Endometrial microvascular endothelial cells (primary cell): ENCODE results near the gene SYNDIG1. TPM values are rescaled to one million over a fixed set of nuclear protein-coding genes. Genes with fewer than 3 reads are reported as not detected.

Experiments
- in situ Hi-C: cut with HindIII; loops from 2 replicates; pipeline ENCODE4 v1.10.0; 2017; ENCODE audit warnings: low sequenced_read_pairs, low pct_unique_long_range_greater_than_20kb; ENCODE audit errors: inconsistent ontology term
- total RNA-seq: library from RNA; depleted of rRNA; stranded (reverse); fragments of >200 nt; gene quantifications from one replicate; pipeline ENCODE4 v1.2.3, GENCODE V29; 2015; ENCODE audit errors: inconsistent ontology term

SYNDIG1 gene
- total RNA-seq, 1 donor from 2014 or later, result not detected

DNA sequence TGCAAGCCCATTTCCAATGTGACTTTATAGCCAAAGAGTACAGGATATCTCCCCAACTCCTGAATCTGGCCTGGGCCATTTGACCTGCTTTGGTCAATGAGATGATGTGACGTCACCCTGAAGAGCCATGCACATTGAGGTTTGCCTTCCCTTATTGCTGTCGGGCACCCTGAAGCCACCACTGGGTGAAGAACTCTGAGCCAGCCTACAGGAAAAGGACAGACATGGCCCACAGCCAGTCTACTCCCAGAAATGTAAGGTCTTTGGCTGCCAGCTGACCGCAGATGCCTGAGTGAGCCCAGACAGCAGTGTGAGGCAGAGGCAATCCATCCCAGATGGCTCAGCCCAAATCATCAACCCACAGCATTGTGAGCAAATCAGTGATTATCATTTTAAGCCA is 3.7 kb upstream of the SYNDIG1 start:
- in situ Hi-C loops, result no loop called here

DNA sequence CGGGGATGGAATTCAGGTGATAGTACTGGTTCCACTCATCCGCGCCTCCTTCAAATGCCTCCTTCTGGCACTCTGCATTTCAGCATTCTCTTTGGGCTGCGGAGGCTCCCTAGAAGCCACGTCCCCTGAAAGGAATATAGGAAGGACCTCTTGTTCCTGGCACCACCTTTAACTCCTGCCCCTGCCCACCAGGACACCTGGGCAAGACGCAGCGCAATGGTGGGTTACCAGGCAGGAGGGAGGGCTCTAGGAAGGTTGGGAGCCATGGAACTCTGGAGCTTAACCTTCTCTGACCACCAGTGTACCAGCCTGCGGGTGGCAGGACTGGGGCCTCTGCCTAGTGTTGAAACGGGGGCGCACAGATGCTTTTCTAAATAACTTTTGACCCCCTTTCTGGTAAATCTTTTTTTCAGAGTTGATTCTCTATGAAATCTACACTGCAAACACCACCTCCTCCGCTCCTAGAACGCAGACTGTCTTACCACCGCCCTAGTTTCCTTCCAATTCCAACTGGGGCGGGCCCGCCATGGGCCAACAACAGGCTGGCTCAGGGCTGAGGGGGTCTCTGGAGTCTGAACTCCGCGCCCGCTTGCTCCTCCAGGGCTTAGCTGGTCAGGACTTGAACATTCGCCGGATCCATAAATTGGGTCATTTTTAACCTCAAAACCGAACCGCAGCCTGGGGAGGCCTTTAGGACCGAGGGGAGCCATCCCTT is 871 bp upstream of the SYNDIG1 start:
- in situ Hi-C loops, result no loop called here

DNA sequence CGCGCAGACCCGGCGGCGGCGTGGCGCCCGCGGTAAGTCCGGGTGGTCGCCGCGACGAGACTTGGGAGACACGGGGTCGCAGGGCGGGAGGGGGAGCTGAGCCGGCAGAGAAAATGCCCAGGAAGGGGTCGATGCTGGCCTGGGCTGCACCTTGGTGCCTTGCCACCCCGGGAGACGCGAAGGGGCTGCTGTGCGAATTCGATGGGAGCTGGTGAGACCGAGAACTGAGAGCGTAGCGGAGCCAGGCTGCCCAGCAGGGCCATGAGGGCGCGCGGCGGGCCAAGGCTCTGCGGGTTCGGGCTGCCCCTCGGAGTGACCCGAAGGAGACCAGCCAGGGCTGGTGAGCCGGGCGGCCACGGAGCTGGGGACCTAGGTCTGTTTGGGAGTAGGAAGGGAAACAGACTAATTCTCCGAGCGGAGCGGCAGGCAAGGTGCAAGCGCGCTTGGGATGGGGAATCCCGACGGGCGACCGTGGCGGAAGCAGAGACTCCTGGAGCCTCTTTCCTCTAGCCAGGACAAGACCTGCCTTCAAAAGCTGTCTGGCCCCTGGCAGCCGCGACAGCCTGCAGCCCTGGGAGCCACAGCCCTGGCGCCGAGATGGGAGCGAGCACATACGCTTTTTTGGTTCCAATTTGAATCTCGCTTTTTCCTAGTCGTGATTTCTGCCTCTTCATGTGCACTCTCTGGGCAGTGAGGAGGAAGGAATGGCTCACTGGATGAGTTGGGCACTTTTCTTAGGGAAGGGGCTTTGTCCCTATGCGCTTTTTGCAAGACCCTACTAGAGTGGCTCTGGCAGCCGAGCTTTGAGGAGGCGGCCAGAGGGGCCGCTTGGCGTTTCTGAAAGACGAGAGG is 691 bp downstream of the SYNDIG1 start:
- in situ Hi-C loops, result no loop called here

DNA sequence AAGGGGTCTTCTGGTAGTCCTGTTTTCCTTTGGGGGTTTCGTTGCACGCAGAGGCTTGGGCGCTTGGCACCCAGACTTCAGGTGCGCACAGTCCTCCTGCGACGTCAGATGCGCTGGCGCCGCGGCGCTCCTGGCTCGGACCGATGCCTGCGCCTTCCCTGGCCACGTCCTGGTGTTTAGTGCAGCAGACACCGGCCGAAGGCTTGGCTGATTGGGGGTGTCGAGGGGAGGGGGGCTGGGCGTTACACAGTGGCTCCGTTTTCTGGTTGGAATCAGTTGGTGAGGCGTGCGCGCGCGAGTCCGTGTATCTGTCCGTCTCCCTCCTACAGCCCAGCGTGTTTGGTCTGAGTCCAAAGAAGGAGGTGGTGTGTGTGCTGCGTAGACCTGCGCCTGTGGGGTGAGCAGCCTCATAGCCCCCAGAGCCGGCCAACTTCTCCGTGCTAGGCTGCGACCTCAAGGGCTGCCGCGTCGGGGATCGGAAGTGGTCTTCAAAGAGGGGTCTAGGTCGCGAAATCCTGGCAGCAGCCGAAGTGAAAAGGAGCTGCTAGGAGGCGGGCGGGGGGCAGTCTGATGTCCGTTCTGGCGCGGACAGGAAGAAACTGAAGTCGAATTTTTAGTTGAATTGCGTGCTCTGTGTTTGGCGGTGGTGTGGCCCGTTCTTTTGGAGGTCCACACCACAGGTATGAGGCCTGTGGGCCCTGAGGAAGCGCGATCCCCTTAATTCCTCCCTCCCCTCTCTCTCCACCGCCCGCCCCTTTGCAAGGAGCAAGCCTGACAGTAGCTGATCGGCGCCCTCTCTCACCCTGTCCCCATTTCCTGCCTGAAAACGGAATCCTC is 1.5 kb downstream of the SYNDIG1 start:
- in situ Hi-C loops, result no loop called here

DNA sequence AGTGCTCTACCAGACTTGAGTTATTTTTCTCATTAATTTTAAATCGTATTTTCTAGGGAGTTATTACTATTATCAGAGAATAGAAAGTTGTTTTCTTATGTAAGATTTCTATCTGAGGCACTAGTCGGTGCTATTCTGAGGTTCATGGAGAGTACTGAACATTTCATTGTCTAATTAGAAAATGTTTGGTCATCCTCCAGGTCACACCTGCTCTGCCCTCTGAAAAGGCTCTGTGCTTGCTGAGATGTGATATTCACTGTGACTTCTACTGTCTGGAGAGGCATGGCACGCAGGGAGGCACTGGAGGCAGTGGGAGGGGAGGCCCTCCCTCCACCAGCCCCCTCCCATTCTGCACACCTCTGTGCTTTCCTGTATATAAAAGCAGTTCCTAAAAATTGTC is 3.0 kb downstream of the SYNDIG1 start:
- in situ Hi-C loops, result no loop called here

DNA sequence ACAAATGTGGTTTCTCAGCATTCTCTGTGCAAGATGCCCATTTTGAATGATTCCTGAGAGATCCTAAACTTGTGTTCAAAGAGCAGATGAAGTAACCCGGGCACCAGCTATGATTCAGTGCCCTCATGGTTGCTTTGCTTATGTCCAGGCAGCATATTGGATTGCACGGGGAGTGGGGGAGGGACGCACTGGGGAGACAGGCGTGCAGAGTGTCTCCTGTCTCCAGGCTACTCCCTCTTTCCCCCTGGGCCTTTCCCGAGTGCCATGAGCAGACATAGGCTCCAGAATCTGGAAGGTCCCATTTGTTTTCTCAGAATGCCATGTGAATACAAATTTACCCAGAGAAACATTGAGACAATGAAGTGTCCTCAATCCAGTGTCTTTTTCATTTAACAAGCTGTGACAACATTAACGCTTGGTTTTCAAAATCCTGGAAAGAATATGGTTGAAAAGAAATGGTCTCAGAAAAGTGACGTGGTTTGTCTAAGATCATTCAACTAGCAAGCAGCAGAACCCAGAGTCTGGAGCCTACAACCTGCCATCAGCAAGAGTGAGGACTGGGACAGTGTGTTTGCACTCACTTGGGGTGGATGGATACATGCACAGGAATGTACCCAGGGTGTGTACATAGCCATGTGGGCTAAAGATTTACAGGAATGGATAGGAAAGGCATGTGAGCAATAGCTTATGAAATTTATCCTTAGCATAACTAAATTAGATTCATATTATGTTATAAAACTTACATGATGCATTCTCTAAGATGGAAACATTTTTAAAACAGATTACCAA is 4.2 kb downstream of the SYNDIG1 start:
- in situ Hi-C loops, result no loop called here

DNA sequence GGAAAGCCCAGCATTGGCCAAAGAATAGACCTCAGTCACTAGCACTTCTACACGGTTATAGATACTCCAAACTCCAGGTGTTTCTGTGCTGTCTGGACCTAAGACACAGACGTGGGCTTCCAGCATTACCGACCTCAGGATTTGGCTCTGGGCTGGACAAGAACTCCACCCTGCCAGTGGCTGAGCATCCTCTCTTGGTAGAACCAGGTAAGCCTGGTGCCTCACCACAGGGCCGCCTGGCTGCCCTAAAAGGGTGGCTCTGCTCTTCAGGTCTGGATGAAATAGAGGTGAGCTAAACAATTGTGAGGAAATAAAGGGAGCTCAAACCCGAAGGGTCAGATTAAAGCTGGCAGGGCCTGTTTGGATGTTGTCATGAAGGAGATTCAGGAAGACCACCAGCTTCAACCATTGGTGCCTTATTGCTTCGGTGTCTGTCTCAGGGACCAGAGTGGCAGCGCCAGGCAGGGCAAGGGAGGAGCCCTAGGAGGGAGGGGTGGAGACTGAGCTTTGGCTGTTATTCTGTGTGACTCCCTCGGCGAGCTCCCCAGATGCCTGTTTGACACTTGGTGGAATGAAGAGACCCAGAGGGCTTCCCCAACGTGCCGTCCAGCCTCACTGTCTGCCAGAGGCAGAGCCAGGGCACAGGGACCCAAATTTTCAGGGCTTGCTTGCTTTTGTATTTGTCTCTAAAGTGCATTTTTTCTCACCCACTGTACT is 8.6 kb downstream of the SYNDIG1 start:
- in situ Hi-C loops, result no loop called here

- in situ Hi-C loops, result no loop called here
Measured at GRCh38 chr20:24478584-24478983, 9.2 kb downstream of the SYNDIG1 start.

GRCh38 chr20:24479106-24479505 is 9.7 kb downstream of the SYNDIG1 start:
- in situ Hi-C loops, result no loop called here

DNA sequence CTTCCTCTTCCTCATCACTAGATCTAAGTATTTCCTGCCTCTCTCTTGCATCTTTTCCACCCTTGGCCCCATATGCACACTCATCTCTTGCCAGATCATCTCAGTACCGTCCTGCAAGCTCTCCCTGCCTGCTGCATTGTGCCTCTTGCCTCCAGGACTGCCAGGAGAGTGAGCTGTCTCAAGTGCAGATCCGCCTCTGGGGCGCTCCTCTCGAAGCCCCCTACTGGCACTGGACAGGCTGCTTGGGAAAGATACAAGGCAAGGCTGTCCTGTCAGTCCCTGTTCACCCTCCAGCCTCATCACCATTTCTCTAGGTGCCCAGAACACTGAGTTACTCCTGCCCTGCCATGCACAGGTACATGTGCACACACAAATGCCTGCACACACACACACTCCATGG is 10.2 kb downstream of the SYNDIG1 start:
- in situ Hi-C loops, result no loop called here

GRCh38 chr20:24480509-24480908 is 11.1 kb downstream of the SYNDIG1 start:
- in situ Hi-C loops, result no loop called here

GRCh38 chr20:24481173-24481572 is 11.7 kb downstream of the SYNDIG1 start:
- in situ Hi-C loops, result no loop called here

DNA sequence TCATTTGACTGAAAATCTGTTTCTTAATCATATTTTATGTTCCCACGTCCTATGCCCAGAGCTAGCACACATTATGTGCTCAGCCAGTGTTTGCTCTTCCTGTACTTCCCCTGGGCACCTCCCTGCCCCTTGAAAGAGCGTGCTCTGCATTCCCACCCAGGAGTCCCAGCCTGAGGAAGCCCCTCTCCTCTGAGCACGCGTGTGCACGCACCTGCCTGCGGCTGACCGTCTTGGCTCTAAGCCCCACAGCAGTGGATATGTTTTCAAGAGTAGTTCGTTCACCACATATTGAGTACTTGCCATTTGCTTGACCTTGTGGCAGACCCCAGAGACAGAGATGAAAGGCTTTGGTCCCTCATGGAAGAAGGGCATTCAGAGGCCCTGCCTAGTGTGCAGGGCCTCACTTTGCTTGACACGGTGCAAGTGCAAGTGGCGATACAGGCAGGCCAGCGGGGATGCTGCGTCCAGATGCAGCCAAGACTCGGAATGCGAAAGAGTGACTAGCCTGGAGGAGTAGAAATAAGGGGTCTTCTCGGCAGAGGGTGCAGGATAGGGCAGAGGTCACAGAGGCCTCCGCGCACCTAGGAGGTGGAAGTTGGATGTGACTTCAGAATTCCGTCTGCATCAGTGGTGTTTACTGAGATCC is 14.1 kb downstream of the SYNDIG1 start:
- in situ Hi-C loops, result no loop called here

- in situ Hi-C loops, result no loop called here
Measured at GRCh38 chr20:24484081-24484450, 14.6 kb downstream of the SYNDIG1 start.

DNA sequence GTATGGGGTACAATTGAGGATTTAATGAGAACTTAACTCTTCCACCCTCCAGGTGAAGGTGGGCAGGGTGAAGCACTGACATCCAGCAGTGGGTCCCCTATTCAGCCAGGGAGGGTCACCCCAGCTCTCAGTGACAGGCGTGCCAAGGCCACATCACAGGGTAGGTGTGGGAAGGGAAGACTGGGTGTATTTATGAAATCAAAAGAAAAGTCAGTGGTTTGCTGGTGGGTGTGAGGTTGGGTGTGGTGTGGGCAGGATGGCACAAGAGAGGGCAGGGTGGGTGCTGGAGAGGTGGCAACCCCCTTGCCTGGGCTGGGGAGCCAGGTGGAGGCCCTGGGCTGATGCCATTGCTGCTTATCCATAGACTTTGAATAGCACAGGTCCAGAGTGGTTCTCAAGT is 16.6 kb downstream of the SYNDIG1 start:
- in situ Hi-C loops, result no loop called here

- in situ Hi-C loops, result no loop called here
Measured at GRCh38 chr20:24487240-24487639, 17.8 kb downstream of the SYNDIG1 start.

- in situ Hi-C loops, result no loop called here
Measured at GRCh38 chr20:24487648-24488047, 18.2 kb downstream of the SYNDIG1 start.
